Measurements from ENCODE around the gene HPSE2.

HPSE2 gene

DNA sequence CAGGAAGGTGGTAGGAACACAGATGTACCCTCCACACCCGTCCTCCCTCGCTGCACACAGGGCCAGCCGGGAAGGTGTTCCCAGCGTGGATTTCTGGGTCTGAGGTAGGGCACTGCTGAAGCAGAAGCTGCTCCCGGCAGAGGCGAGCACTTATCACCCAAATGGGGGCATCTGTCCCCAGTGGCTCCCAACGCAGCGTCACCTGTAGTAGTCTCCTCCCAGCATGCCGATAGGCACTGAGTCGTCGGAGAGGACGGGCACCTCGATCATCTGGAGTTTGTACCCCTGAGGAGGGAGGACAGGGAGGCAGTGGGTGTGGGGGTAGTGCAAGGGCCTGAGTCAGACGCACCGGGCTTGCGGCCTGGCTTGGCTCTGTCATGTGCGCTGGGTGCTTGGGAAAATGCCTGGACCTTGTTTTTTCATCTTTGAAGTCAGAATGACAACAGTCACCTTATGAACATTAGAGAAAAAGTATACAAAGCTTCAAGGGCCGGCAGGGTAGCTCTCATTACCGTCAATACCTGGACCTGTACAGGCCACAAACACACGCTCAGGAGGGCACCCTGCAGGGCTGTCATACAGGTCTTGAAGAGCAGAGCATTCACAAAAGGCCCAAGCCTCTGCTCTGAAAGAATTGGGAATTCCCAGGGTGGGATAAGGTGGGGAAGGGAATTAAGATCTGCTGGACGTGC, 817.5 kb downstream of the HPSE2 start:
- peaks cover 10 to 58% (median 40%) of the 10 kb centered on the region in 4 experiments for H3K36me3 ChIP-seq (ENCODE audit: control insufficient read depth in 4 of 4, insufficient read depth in 4 of 4, low read length in 3 of 4)
- no peaks in the 10 kb centered on the region for H3K9me3 ChIP-seq (ENCODE audit: control extremely low read depth in 1 of 5, control insufficient read depth in 4 of 5, insufficient read depth in 2 of 5, low read depth in 1 of 5, low read length in 4 of 5)
- ChIA-PET CTCF (no interaction called here), POLR2A (no interaction called here)
- H3K4me1 ChIP-seq (ENCODE audit: control extremely low read depth in 1 of 4, control insufficient read depth in 4 of 4, insufficient read depth in 4 of 4, low read length in 3 of 4), result peaks cover 0 to 12% (median 11%) of the 10 kb centered on the region in 4 experiments
- no peak overlapping the region for H3K4me3 ChIP-seq (ENCODE audit: control insufficient read depth in 1 of 7, extremely low read depth in 1 of 7, insufficient read depth in 4 of 7, low read depth in 2 of 7, low read length in 6 of 7)
- H3K27me3 ChIP-seq (replicated peaks in 2 of 5; ENCODE audit: control insufficient read depth in 4 of 5, insufficient read depth in 5 of 5, low read length in 4 of 5), result no peaks in the 10 kb centered on the region
- H3K27ac ChIP-seq (ENCODE audit: insufficient read depth in 1 of 2, low read depth in 1 of 2, low read length in 2 of 2, poor library complexity in 1 of 2, severe bottlenecking in 2 of 2), result no peak overlapping the region
- whole genome bisulfite sequencing (ENCODE audit: insufficient coverage), result 98% methylated on average over 20 of the region's 21 CpGs
- no peak for DNase-seq

DNA sequence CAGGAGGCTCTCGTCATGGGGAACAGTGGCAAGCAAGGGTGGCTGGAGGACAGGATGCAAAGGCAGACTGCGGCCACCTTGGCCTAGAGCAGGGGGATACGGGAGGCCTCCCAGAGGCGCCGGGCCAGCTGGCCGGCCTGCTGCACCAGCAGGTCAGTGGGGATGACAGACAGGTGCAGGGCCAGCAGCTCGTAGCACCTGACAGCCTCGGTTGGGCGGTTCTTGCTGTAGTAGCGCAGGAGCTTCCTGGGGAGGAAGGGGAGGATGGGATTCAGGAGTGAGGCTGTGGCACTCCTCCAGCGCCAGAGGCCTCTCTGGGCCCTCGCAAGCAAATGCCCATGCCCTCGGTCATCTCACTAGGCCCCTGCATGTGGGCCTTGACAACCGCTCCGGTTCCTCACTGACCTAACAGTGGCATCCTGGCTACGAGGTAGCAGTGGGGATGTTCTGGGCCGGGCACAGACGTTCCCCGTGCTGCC, 818.1 kb downstream of the HPSE2 start:
- H3K4me1 ChIP-seq (ENCODE audit: control extremely low read depth in 1 of 4, control insufficient read depth in 4 of 4, insufficient read depth in 4 of 4, low read length in 3 of 4), result peaks cover 0 to 12% (median 11%) of the 10 kb centered on the region in 4 experiments
- no peaks in the 10 kb centered on the region for H3K27me3 ChIP-seq (replicated peaks in 2 of 5; ENCODE audit: control insufficient read depth in 4 of 5, insufficient read depth in 5 of 5, low read length in 4 of 5)
- peaks cover 10 to 52% (median 35%) of the 10 kb centered on the region in 4 experiments for H3K36me3 ChIP-seq (ENCODE audit: control insufficient read depth in 4 of 4, insufficient read depth in 4 of 4, low read length in 3 of 4)
- H3K4me3 ChIP-seq (ENCODE audit: control insufficient read depth in 1 of 7, extremely low read depth in 1 of 7, insufficient read depth in 4 of 7, low read depth in 2 of 7, low read length in 6 of 7), result no peak overlapping the region
- POLR2A ChIA-PET, result no interaction called here
- WGBS (ENCODE audit: insufficient coverage), result 98% methylated on average over 17 of the region's 19 CpGs
- H3K9me3 ChIP-seq (ENCODE audit: control extremely low read depth in 1 of 5, control insufficient read depth in 4 of 5, insufficient read depth in 2 of 5, low read depth in 1 of 5, low read length in 4 of 5), result no peaks in the 10 kb centered on the region
- no peak overlapping the region for H3K27ac ChIP-seq (ENCODE audit: insufficient read depth in 1 of 2, low read depth in 1 of 2, low read length in 2 of 2, poor library complexity in 1 of 2, severe bottlenecking in 2 of 2)
- no peak for DNase-seq
- CTCF ChIA-PET, result no interaction called here

GRCh38 chr10:98416606-98417388, 818.9 kb downstream of the HPSE2 start:
- Histone ChIP-seq H3K27ac (ENCODE audit: insufficient read depth in 1 of 2, low read depth in 1 of 2, low read length in 2 of 2, poor library complexity in 1 of 2, severe bottlenecking in 2 of 2) (no peak overlapping the region), H3K4me1 (ENCODE audit: control extremely low read depth in 1 of 4, control insufficient read depth in 4 of 4, insufficient read depth in 4 of 4, low read length in 3 of 4) (peaks cover 0 to 12% (median 11%) of the 10 kb centered on the region in 4 experiments), H3K9me3 (ENCODE audit: control extremely low read depth in 1 of 5, control insufficient read depth in 4 of 5, insufficient read depth in 2 of 5, low read depth in 1 of 5, low read length in 4 of 5) (no peaks in the 10 kb centered on the region), H3K4me3 (ENCODE audit: control insufficient read depth in 1 of 7, extremely low read depth in 1 of 7, insufficient read depth in 4 of 7, low read depth in 2 of 7, low read length in 6 of 7) (no peak overlapping the region), H3K36me3 (ENCODE audit: control insufficient read depth in 4 of 4, insufficient read depth in 4 of 4, low read length in 3 of 4) (peaks cover 10 to 48% (median 34%) of the 10 kb centered on the region in 4 experiments), H3K27me3 (replicated peaks in 2 of 5; ENCODE audit: control insufficient read depth in 4 of 5, insufficient read depth in 5 of 5, low read length in 4 of 5) (no peaks in the 10 kb centered on the region)
- peak in 2 of 3 donors; percentile 2 to 12 for DNase-seq
- CTCF ChIA-PET, result interaction anchor here (2.7 kb wide), 1 partner anchor 9 kb away, joined by 9 read pairs; no protein-coding TSS in a partner anchor
- POLR2A ChIA-PET, result no interaction called here
- 96% methylated on average over 14 of the region's 18 CpGs for WGBS (ENCODE audit: insufficient coverage)

DNA sequence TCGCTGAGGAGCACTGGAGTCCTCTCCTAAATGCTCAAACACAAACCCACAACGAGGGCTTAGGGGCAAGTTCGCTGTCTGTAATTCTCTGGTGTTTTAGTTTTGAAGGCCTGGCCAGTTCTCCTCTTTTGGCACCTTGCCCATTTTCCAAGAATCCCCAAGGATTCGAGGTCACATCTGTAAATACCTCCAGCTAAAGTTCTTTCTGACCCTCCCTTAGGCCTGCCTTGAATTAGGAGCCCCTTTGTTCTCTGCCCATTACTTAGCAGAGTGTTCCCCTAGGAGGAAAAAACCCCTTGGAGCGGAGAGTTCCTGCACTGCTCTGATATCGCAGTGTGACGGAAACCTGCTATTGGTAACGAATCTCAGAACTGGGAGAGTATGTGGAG, 819.9 kb downstream of the HPSE2 start:
- ChIA-PET POLR2A (no interaction called here), CTCF (interaction anchor here (0.6 to 2.7 kb wide), 2 partner anchors 10 to 84 kb away, joined by 3 to 9 read pairs; no protein-coding TSS in a partner anchor)
- 85% methylated on average over 4 of the region's 8 CpGs for WGBS (ENCODE audit: insufficient coverage)
- DNase-seq, result no peak
- Histone ChIP-seq H3K4me3 (ENCODE audit: control insufficient read depth in 1 of 7, extremely low read depth in 1 of 7, insufficient read depth in 4 of 7, low read depth in 2 of 7, low read length in 6 of 7) (no peak overlapping the region), H3K36me3 (ENCODE audit: control insufficient read depth in 4 of 4, insufficient read depth in 4 of 4, low read length in 3 of 4) (peaks cover 10 to 42% (median 30%) of the 10 kb centered on the region in 4 experiments), H3K27me3 (replicated peaks in 2 of 5; ENCODE audit: control insufficient read depth in 4 of 5, insufficient read depth in 5 of 5, low read length in 4 of 5) (no peaks in the 10 kb centered on the region), H3K9me3 (ENCODE audit: control extremely low read depth in 1 of 5, control insufficient read depth in 4 of 5, insufficient read depth in 2 of 5, low read depth in 1 of 5, low read length in 4 of 5) (no peaks in the 10 kb centered on the region), H3K27ac (ENCODE audit: insufficient read depth in 1 of 2, low read depth in 1 of 2, low read length in 2 of 2, poor library complexity in 1 of 2, severe bottlenecking in 2 of 2) (no peak overlapping the region), H3K4me1 (ENCODE audit: control extremely low read depth in 1 of 4, control insufficient read depth in 4 of 4, insufficient read depth in 4 of 4, low read length in 3 of 4) (peaks cover 0 to 12% (median 11%) of the 10 kb centered on the region in 4 experiments)

DNA sequence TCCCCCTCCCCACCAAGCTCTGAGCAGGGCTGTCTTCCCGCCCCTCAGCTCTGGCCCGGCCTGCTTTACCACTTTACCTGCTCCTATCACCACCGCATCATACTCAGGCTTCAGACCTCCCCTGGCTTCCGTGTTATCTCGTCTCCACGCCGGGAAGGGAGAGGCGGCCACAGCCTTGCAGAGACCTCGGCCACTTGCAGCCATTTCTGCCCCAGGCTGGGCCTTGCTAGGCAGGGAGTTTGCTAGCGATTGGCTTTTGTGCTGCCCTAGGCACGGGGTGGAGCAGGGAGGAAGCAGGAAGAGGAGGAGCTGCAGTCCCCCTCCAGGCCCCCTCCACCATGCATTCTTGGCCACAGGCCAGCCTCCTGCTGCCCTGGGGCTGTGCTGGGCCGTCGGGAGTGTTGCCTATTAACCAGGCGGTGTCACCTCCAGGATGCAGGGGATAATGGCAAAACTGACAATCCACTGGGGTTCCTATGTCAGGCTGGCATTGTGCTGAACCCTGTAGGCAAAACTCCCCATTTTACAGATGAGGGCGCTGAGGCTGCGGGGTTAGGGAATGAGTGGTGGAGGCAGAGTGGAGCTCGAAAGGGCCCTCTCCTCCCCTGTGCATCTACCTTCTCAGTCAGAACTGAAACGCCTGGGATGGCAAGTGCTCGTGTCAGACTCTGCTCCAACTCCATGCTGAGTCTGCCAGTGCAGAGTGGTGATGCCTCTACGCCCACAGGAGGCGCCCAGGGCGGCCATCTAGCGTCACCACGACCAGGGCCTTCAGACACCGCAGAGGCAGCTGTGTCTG, 820.5 kb downstream of the HPSE2 start, which contains the start of gene PYROXD2:
Gene PYROXD2, minus strand, starts transcription at position 251 of the 799 bp plus-strand sequence. Its CDS starts 47 bp downstream, at position 204.
- Histone ChIP-seq H3K4me1 (ENCODE audit: control extremely low read depth in 1 of 4, control insufficient read depth in 4 of 4, insufficient read depth in 4 of 4, low read length in 3 of 4) (peaks cover 0 to 12% (median 11%) of the 10 kb centered on the region in 4 experiments), H3K4me3 (ENCODE audit: control insufficient read depth in 1 of 7, extremely low read depth in 1 of 7, insufficient read depth in 4 of 7, low read depth in 2 of 7, low read length in 6 of 7) (peak within 1 kb of the TSS; percentile 28 to 87 (median 71)), H3K9me3 (ENCODE audit: control extremely low read depth in 1 of 5, control insufficient read depth in 4 of 5, insufficient read depth in 2 of 5, low read depth in 1 of 5, low read length in 4 of 5) (no peaks in the 10 kb centered on the region), H3K27me3 (replicated peaks in 2 of 5; ENCODE audit: control insufficient read depth in 4 of 5, insufficient read depth in 5 of 5, low read length in 4 of 5) (no peaks in the 10 kb centered on the region), H3K27ac (ENCODE audit: insufficient read depth in 1 of 2, low read depth in 1 of 2, low read length in 2 of 2, poor library complexity in 1 of 2, severe bottlenecking in 2 of 2) (peak within 1 kb of the TSS; percentile 13 to 63), H3K36me3 (ENCODE audit: control insufficient read depth in 4 of 4, insufficient read depth in 4 of 4, low read length in 3 of 4) (peaks cover 10 to 39% (median 28%) of the 10 kb centered on the region in 4 experiments)
- POLR2A ChIA-PET, result no interaction called here
- DNase-seq, result peak; percentile 75 to 90 (median 88)
- 58% methylated on average over 18 of the region's 25 CpGs for WGBS (ENCODE audit: insufficient coverage)
- CTCF ChIA-PET, result interaction anchor here (0.6 to 2.7 kb wide), 4 partner anchors 11 to 171 kb away, joined by 3 to 9 read pairs (median 3); no protein-coding TSS in a partner anchor

- Histone ChIP-seq H3K27ac (ENCODE audit: insufficient read depth in 1 of 2, low read depth in 1 of 2, low read length in 2 of 2, poor library complexity in 1 of 2, severe bottlenecking in 2 of 2) (peak overlapping the region; percentile 13 to 63), H3K9me3 (ENCODE audit: control extremely low read depth in 1 of 5, control insufficient read depth in 4 of 5, insufficient read depth in 2 of 5, low read depth in 1 of 5, low read length in 4 of 5) (no peaks in the 10 kb centered on the region), H3K27me3 (replicated peaks in 2 of 5; ENCODE audit: control insufficient read depth in 4 of 5, insufficient read depth in 5 of 5, low read length in 4 of 5) (no peaks in the 10 kb centered on the region), H3K36me3 (ENCODE audit: control insufficient read depth in 4 of 4, insufficient read depth in 4 of 4, low read length in 3 of 4) (peaks cover 6 to 33% (median 23%) of the 10 kb centered on the region in 4 experiments), H3K4me3 (ENCODE audit: control insufficient read depth in 1 of 7, extremely low read depth in 1 of 7, insufficient read depth in 4 of 7, low read depth in 2 of 7, low read length in 6 of 7) (peak overlapping the region; percentile 28 to 87 (median 71)), H3K4me1 (ENCODE audit: control extremely low read depth in 1 of 4, control insufficient read depth in 4 of 4, insufficient read depth in 4 of 4, low read length in 3 of 4) (peaks cover 0 to 12% (median 11%) of the 10 kb centered on the region in 4 experiments)
- ChIA-PET CTCF (interaction anchor here (1.0 to 2.7 kb wide), 2 partner anchors 11 to 170 kb away, joined by 3 to 9 read pairs; no protein-coding TSS in a partner anchor), POLR2A (no interaction called here)
- 100% methylated on average over 1 of the region's 3 CpGs for WGBS (ENCODE audit: insufficient coverage)
- DNase-seq, result no peak
These were observed 821.1 kb downstream of the HPSE2 start for GRCh38 chr10:98414578-98414931.
